ENCODE measurements around the gene TBL1X. TPM values are rescaled to one million over a fixed set of nuclear protein-coding genes. Genes with fewer than 3 reads are reported as not detected.

Gene TBL1X
- total and polyA plus RNA-seq, 2 of the 8 experiments (the other 6 are each of a cell fraction or from before 2014, with no cell fraction given): 13.3 to 25.6 TPM

DNA sequence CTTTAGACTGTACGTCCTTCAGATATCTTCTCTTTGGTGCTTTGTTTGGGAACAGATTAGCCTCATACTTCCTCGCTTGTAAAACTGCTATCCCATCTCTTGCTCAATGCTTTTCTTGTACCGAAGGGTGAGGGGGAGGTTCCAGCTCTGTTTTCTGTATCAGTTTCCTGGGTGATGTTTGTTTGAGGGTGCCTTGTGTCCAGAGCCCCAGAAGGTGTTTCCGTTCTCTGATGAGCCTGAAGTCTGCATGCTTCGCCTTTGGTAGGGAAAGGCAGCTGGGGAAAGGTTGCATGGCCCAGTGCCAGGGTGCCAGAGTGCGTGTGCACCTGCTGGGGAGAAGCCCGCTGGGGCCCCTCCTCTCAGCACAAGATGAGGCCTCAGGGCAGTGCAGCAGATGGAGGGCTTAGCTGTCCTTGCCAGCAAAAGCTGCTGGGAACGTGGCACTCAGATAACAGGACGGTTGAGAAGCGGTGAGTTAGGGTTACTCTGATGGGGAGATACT, 73.7 kb downstream of the TBL1X start:
- Histone ChIP-seq H3K27ac (ENCODE audit: low read depth, low read length) (no peak overlapping the region), H2AFZ (ENCODE audit: low read length) (no peak overlapping the region), H4K20me1 (replicated peaks in 1 of 2; ENCODE audit: control insufficient read depth in 1 of 2, insufficient read depth in 2 of 2, low read length in 2 of 2) (peaks cover 0 to 3% of the 10 kb centered on the region in 2 experiments), H4K8ac (ENCODE audit: extremely low read depth, insufficient read depth, low read length) (no peak overlapping the region), H3K27me3 (replicated peaks in 1 of 4; ENCODE audit: control insufficient read depth in 3 of 4, extremely low read depth in 1 of 4, insufficient read depth in 3 of 4, low read length in 3 of 4) (no peaks in the 10 kb centered on the region), H2BK120ac (replicated peaks; ENCODE audit: low read depth, low read length) (no peak overlapping the region), H3K9me3 (ENCODE audit: insufficient read depth in 2 of 2, low read depth in 1 of 2, low read length in 1 of 2) (no peaks in the 10 kb centered on the region), H3K4me1 (replicated peaks in 1 of 4; ENCODE audit: control insufficient read depth in 3 of 4, insufficient read depth in 4 of 4, low read length in 3 of 4) (peaks cover 0 to 12% (median 6%) of the 10 kb centered on the region in 4 experiments; a peak in 4 of 7 replicates), H4K5ac (ENCODE audit: insufficient read length, low read depth, low read length) (no peak overlapping the region), H3K79me2 (ENCODE audit: control insufficient read depth in 1 of 2, insufficient read depth in 2 of 2, low read length in 2 of 2) (peaks cover 0 to 29% of the 10 kb centered on the region in 2 experiments; a peak in 3 of 4 replicates), H3K79me1 (ENCODE audit: low read depth, low read length) (no peaks in the 10 kb centered on the region; the same call in 1 of the 2 replicates), H3K23me2 (ENCODE audit: low read depth, low read length) (no peaks in the 10 kb centered on the region), H3K56ac (replicated peaks; ENCODE audit: insufficient read length, low read depth, low read length) (no peak overlapping the region), H3K4me3 (ENCODE audit: extremely low read depth in 1 of 4, insufficient read depth in 2 of 4, low read depth in 3 of 4, low read length in 4 of 4) (no peak overlapping the region), H3K23ac (ENCODE audit: insufficient read length) (no peak overlapping the region), H3K18ac (ENCODE audit: extremely low read depth, low read length) (no peak overlapping the region), H2AK5ac (ENCODE audit: low read depth, low read length) (no peak overlapping the region), H3K4ac (replicated peaks; ENCODE audit: insufficient read length, low read depth, low read length) (no peak overlapping the region), H2BK12ac (ENCODE audit: low read depth, low read length) (no peak overlapping the region), H3K4me2 (ENCODE audit: insufficient read depth in 1 of 2, low read depth in 2 of 2, low read length in 2 of 2) (no peak overlapping the region), H3K36me3 (ENCODE audit: control insufficient read depth in 2 of 4, insufficient read depth in 4 of 4, low read length in 3 of 4) (no peaks in the 10 kb centered on the region), H2BK5ac (ENCODE audit: low read depth, low read length) (no peak overlapping the region), H3K14ac (ENCODE audit: insufficient read length) (no peak overlapping the region), H4K91ac (replicated peaks; ENCODE audit: insufficient read length, low read length) (no peak overlapping the region), H2BK20ac (ENCODE audit: low read length) (no peak overlapping the region), H3K9ac (replicated peaks in 1 of 4; ENCODE audit: extremely low read depth in 1 of 4, low read depth in 3 of 4, low read length in 3 of 4) (no peak overlapping the region), H2BK15ac (ENCODE audit: low read length) (no peak overlapping the region)
- no peak for DNase-seq (ENCODE audit: low read depth in 1 of 2, low spot score in 2 of 2)
- FAIRE-seq: no peak
- ChIA-PET CTCF (ENCODE audit: partially characterized antibody) (no interaction called here), POLR2A (ENCODE audit: partially characterized antibody) (no interaction called here)
- no peak for TF ChIP-seq TAF7 (optimal IDR thresholded peaks at IDR 0.05; ENCODE audit: borderline replicate concordance, low read depth, low read length)
- no peak for TF ChIP-seq EGR1 (IDR thresholded peaks at IDR 0.05; ENCODE audit: borderline replicate concordance, low read depth, low read length)
- TF ChIP-seq HDAC2 (IDR thresholded peaks at IDR 0.05; ENCODE audit: borderline replicate concordance in 1 of 2, low read depth in 2 of 2, low read length in 2 of 2): no peak
- no peak for TF ChIP-seq CHD1 (IDR thresholded peaks at IDR 0.05; ENCODE audit: low read depth, low read length)
- 92% methylated on average over 8 of the region's 10 CpGs; no CpG with 5 or more reads in 1 of the 2 experiments for WGBS, 2 experiments (ENCODE audit: extremely low coverage in 1 of 2, insufficient coverage in 1 of 2, insufficient read length in 1 of 2, insufficient replicate concordance in 2 of 2, low coverage in 1 of 2, low lambda C conversion rate in 2 of 2, missing lambda C conversion rate in 1 of 2)

All from H1 (cell line).